Measurements from ENCODE around the gene TMEM132D. TPM values are rescaled to one million over a fixed set of nuclear protein-coding genes. Genes with fewer than 3 reads are reported as not detected.

TMEM132D gene
- total RNA-seq, 2 donors from 2014 or later = not detected

- H3K36me3 ChIP-seq = no peaks in the 10 kb centered on the region
- no peak overlapping the region for H3K4me3 ChIP-seq
- no peak for DNase-seq (ENCODE audit: low spot score)
- H3K4me1 ChIP-seq = no peaks in the 10 kb centered on the region
- no peak for TF ChIP-seq CTCF (IDR thresholded peaks at IDR 0.05)
- no peak overlapping the region for H3K27ac ChIP-seq
- no peaks in the 10 kb centered on the region for H3K27me3 ChIP-seq
- H3K9me3 ChIP-seq = no peaks in the 10 kb centered on the region
Observed at GRCh38 chr12:129534966-129535750, 368.7 kb downstream of the TMEM132D start.

- no peaks in the 10 kb centered on the region for H3K9me3 ChIP-seq
- no peak for TF ChIP-seq CTCF (IDR thresholded peaks at IDR 0.05)
- no peaks in the 10 kb centered on the region for H3K27me3 ChIP-seq
- H3K27ac ChIP-seq = no peak overlapping the region
- no peaks in the 10 kb centered on the region for H3K4me1 ChIP-seq
- DNase-seq (ENCODE audit: low spot score) = no peak
- no peak overlapping the region for H3K4me3 ChIP-seq
- no peaks in the 10 kb centered on the region for H3K36me3 ChIP-seq
Observed at GRCh38 chr12:129532707-129533499, 370.9 kb downstream of the TMEM132D start.

GRCh38 chr12:129532082-129532481 is 371.7 kb downstream of the TMEM132D start:
- no peaks in the 10 kb centered on the region for H3K36me3 ChIP-seq
- TF ChIP-seq CTCF (IDR thresholded peaks at IDR 0.05) = no peak
- H3K9me3 ChIP-seq = no peaks in the 10 kb centered on the region
- H3K4me1 ChIP-seq = no peaks in the 10 kb centered on the region
- DNase-seq (ENCODE audit: low spot score) = no peak
- no peak overlapping the region for H3K27ac ChIP-seq
- no peak overlapping the region for H3K4me3 ChIP-seq
- H3K27me3 ChIP-seq = no peaks in the 10 kb centered on the region

- no peak overlapping the region for H3K4me3 ChIP-seq
Observed at GRCh38 chr12:129530984-129531383, 372.8 kb downstream of the TMEM132D start.

GRCh38 chr12:129530517-129530916 is 373.3 kb downstream of the TMEM132D start:
- no peak for DNase-seq (ENCODE audit: low spot score)
- H3K9me3 ChIP-seq = no peaks in the 10 kb centered on the region
- H3K27ac ChIP-seq = no peak overlapping the region
- H3K36me3 ChIP-seq = no peaks in the 10 kb centered on the region
- no peaks in the 10 kb centered on the region for H3K27me3 ChIP-seq
- no peaks in the 10 kb centered on the region for H3K4me1 ChIP-seq
- H3K4me3 ChIP-seq = no peak overlapping the region
- TF ChIP-seq CTCF (IDR thresholded peaks at IDR 0.05) = no peak

More at GRCh38 chr12:129530984-129531383, 372.8 kb downstream of the TMEM132D start:
- Histone ChIP-seq H3K9me3 (no peaks in the 10 kb centered on the region), H3K27ac (no peak overlapping the region), H3K36me3 (no peaks in the 10 kb centered on the region), H3K4me1 (no peaks in the 10 kb centered on the region), H3K27me3 (no peaks in the 10 kb centered on the region)
- no peak for TF ChIP-seq CTCF (IDR thresholded peaks at IDR 0.05)
- DNase-seq (ENCODE audit: low spot score) = no peak
